ENCODE data around the gene PBX3.

DNA sequence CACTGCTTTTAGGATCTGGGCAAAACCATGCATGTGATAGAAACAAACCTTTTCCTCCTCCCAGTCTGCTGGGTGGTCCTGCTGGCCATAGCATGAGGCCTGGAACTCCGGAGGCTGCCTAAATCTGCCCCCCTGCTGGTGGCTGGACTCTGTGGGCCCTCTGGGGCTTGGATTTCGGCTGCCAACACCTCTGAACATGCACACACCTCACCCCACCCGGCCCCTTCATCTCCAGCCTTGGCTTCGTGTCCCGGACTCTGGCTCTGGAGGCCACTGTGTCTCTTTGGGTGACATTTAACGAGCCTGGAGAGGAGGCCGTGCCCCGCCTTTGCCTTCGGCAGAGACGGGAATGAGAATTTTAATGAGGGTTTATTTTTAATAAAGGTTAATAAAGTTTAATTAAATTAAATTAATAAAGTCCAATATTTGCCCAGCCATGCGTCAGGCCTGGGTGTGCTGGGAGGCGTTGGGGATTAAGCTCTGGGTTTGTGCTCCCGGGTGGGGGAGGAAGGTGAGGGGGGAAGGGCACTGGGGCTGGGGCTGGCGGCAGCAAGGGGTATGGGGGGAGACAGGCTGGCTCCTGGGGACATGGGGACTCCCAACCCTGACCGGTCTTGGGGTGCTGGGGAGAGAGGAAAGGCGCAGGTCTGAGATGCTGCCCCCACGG is 251.8 kb downstream of the PBX3 start:
- TF ChIP-seq, protein P1, sequence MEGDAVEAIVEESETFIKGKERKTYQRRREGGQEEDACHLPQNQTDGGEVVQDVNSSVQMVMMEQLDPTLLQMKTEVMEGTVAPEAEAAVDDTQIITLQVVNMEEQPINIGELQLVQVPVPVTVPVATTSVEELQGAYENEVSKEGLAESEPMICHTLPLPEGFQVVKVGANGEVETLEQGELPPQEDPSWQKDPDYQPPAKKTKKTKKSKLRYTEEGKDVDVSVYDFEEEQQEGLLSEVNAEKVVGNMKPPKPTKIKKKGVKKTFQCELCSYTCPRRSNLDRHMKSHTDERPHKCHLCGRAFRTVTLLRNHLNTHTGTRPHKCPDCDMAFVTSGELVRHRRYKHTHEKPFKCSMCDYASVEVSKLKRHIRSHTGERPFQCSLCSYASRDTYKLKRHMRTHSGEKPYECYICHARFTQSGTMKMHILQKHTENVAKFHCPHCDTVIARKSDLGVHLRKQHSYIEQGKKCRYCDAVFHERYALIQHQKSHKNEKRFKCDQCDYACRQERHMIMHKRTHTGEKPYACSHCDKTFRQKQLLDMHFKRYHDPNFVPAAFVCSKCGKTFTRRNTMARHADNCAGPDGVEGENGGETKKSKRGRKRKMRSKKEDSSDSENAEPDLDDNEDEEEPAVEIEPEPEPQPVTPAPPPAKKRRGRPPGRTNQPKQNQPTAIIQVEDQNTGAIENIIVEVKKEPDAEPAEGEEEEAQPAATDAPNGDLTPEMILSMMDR (conservative IDR thresholded peaks at IDR 0.05; ENCODE audit: low read length) = no peak
- TF ChIP-seq EZH2phosphoT487 (IDR thresholded peaks at IDR 0.05; ENCODE audit: borderline replicate concordance) = no peak
